ENCODE measurements around the gene ADCY5.

The ADCY5 gene

DNA sequence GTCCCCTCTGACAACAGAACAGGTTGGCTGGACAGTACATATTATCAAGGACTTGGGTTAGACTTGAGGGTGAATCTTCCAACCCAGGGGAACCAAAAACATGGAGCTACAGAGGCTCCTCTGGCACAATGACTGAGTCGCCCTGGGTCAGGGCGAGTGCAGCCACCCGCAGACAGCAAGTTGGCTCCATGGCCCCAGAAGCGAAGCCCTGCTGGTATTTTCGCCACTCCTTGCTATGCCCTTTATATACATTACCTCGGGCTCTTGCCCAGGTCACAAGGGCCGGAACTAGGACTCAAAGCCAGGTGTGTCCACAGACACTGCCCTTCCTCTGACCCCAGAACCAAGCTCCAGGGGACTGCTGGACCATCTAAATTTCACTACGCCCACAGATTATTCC is 64.6 kb downstream of the ADCY5 start:
- DNase-seq = no peak

DNA sequence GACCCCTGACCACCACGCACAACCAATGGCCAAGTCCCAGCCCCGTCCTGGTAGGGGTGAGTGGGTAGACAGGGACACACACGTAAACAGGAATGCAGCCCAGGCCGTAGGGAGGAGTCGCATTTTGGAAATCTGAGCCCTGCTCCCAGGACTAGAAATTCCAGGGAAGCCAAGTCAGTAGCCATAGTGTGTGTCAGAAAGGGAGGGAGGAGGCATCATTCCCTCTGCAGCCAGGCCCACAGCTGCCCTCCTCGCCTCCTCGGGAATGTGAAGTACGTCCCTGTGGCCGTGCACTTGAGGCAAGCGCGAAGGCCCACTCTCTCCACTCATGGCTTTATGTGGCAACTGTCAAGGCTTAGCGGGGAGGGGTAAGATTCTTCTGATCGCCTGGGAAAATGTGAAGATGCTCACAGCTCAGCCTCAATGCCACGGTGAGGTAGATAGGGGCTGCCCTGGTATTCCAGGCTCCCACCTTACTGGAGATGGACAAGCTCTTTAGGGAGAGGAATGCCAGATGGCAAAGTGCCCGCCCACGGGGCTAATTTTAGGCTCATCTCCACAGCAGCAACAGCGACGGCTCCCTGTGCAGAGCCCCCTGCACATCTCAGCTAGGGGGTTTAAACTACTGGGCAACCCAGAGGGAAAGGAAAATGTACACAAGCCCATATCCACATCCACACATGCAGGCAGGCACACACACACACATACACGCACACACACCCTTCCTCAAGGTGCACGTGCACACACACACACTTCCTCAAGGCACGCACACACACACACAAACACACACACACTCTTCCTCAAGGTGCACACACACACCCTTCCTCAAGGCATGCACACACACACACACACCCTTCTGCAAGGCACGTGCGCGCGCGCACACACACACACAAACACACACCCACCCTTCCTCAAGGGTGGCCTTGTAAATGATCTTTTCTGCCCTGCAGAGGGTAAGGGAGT is 65.5 kb downstream of the ADCY5 start:
- DNase-seq = no peak

DNA sequence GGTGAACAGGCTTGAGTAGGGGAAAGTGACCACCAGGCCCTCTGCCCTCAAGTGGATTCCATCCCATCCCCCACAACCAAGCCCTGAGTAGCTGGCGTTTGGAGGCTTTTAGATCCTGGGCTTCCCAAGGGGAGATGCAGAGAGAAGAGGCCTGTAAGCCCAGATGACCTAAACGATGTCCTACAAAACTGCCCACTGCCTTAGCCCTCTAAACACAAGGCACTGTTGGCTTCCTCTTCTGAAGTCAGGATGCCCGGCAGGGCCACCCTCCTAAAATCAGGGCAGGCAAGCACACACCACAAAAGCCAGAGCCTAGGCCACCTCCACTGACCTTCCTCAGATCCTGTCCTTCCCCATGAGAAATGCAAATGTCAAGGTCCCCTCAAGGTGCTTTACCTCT is 68.6 kb downstream of the ADCY5 start:
- DNase-seq = no peak

DNA sequence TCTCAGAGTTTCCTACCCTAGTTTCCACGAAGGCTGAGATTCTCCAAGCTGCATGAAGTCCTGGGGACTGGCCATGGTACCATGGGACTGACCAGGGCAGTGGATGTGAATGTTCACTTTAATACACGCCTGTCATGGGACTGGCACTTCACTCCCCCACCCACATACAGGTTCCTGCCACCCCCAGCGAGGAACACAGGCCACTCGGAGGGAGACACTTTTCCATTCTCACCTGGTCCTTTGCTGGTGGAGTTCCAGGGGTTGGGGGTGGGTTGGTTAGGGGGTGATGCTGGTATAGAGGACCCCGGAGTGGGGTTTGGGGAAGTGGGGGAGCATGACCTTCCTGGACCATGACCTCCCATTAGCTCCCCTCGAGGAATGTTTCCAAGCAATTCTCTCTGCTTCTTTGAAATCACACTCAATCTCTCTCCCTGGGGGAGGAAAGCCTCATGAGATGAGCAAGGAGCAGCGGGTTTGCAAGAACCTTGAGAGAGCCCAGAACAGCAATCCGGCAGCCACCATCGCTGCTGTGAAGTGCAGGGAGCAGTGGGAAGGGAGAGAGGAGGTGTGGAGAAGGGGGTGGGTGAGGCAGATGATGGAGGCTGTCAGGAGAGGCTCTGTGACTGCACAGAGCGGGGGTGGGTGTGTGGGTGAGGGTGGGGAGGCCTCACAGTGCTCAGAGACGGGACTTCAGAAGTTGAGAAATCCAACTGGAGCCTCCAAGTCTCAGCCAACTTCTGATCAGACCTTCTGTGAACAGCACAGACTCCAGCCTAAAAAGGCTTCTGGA is 69.7 kb downstream of the ADCY5 start:
- DNase-seq = no peak

DNA sequence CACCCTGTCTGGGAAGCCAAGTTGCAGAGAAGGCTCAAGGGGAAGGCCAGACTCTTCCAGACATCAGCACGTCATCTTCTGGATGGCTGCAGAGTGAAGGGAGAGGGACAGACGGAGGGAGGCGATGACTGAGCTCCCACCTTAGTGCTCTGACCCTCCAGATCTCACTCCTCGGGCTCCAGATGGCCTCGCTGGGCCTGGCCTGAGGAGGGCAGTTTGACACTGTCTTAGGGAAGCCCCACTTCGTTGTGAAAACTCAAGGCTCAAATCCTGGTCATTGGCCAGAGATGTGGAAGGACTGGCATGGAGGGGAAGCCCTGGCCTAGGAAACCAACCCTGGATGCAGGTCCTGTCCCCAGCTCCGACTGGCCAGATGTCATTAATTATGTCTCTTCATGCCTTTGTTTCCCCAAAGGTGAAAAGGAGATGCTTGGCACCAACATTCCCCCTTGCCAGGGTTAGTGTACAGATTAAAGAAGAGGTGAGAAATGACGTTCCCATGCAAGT is 70.4 kb downstream of the ADCY5 start:
- DNase-seq = no peak

DNA sequence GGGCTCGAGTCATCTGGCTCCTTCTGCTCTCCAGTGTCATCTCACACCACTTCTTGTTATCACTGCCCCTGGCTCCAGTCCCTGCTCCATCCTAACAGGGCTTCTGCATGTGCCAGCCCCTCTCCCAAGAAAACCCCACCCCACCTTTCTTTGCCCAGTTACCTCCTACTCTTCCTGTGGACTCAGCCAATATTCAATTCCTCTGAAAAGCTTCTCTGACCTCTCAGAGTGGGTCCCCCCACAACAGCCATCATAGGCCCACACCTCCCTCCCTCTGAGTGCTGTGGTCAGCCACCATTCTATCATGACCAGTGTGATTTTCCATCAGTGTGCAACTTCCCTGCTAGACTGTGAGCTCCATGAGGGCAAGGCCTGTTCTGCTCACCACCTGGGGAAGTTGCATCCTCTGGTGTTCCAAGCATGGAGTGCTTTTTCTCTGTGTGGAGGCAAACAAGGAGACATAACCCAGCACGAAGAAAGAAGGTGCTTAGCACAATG is 71.6 kb downstream of the ADCY5 start:
- no peak for DNase-seq

DNA sequence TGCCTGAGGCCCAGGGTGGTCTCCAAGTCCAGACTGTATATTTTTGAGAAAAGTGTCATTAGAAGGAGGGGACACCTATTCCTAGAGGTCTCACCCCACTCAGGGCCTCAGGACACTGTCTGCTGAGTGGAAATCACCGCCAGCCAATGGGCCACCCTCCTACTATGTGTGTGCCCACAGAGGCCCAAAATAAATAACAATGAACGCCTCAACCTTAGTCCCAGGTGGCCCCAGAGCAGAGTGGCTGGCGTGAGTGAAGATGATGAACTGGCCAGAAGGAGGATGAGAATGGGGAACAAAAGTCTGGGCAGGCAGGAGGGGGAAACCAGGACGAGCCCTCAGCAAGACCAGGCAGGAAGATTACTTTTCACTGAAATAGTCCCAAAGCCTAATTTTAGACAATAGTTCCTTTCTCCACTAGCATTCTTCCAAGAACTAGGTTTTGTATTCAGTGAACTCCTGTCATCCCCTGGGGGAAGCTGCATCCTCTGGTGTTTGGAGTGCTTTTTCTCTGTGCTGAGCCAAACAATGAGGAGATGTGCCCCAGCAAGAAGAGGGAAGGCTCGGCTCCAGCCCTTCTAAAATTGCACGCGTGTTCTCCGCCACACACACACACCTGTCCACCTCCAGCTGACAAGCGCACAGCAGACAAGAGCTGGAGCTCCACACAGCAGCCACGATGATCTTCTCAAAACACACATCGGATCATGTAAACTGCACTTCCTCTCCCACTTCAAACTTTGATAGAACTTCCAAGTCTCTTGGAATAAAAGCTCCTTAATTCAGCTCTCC is 72.2 kb downstream of the ADCY5 start:
- no peak for DNase-seq

DNA sequence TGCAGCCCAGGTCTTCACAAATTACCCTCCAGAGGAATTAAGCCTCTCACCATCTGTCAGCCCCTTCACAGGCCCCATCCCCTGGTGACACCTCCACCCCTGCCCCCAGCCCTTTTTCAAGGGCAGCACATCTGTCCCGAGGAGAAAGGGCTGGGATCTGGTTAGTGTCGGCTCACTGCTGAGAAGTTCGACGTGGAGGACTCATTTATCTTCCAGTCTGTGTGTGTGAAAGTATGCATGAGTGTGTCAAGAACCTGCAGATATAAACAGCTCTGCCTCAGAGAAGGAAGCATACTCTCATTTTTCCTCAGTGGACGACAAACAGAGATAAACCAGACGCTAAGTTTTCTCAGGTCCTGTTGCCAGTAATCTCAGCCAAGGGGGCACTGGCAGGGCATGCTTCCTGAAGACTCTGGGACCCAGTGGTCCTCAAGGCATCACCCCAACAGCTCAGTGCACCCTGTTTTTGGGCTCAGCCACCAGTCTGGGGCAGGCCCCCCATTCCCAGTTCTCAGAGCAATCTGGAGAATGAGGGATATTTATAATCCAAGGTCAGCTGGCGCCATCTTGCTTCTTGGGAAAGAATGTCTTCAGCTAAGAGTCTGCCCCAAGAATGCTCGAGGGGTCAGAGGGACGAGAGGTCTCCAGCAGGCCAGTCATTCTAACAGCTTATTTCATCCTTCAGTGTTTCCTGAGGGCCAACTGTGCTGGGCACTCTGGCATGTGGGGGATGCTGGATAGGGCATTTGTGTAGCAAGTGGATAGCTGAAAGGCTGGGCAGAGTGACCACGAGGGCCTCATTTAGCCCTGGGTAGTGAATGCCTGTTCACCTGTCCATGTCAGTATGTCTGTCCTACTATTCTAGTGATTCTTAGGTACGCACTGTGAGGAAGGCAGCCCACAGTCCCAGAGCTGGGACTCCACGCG is 73.6 kb downstream of the ADCY5 start:
- DNase-seq = no peak

DNA sequence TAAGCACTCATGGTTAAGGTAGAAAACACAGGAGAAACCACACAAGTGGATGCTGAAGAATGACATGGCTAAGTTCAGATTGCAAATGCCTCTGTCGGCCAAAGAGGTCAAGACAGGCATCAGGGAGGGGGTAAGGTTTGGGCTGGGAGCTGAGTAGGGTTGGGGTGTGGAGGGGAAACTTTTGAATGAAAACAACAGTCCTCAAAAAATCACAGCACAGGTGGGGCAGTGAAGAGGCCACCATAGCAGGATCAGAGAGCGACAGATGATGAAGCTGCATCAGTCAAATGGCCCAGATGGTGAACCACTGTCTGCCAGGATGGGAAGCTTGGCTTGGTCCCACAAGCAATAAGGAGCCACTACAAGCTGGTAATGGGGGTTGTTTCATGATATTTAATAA is 74.9 kb downstream of the ADCY5 start:
- no peak for DNase-seq

DNA sequence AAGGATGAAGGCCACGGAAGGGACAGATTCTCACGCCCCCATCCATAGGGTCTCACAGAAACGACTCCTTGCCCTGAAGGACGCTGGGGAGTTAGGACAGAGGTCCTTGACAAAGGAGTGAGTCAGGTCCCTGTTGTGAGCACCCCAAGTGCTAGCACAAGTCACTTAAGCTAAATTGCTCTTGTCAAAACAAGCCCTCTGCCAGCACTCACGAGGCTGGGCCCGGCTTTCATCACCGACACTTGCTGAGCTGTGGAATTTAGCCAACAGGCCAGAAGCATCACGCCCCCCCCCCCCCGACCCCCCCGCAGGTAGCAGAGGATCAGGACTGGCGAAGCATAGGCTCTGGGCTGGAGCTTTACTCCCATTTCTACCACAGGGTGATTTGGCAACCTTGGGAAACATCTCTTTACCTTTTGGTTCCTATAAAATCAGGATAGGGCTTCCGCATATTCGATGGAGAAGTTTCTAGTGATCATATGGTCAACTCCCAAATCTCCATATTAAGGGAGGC is 75.4 kb downstream of the ADCY5 start:
- DNase-seq = no peak

DNA sequence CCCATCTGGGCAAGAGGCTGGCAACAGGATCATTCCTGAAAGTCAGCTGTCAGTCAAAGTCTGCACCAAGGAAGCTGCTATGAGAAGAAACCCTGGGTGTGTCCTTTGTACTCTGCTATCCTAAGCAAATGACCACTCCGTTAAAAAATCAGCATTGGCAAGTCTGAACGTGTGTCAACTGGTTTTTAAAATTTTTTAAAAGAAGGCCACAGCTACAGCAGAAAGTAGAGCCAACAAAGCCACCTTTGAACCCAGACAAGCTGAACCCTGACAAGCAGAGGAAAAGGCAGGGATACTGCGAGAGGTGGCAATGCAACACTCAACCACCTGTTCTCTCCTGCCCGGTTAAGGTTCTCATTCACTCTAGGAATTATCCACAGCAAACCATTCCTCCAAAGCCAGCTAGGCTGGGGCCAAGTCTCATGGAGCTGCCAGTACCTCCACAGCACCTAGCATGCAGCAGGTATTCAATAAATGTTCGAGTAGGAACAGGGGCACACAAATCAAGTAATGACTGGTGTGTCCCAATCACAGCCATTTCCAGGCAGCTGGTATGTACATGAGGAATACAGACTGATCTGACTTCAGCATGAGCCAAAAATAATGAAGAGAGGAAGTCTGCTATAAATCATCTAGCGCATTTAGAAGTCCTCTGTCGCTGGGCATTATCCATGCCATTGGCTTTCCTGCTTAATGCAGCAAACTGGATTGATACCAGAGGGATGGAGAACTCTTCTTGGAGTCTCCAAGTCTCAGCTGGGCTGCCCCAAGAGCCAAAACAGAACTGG is 76.0 kb downstream of the ADCY5 start:
- no peak for DNase-seq

DNA sequence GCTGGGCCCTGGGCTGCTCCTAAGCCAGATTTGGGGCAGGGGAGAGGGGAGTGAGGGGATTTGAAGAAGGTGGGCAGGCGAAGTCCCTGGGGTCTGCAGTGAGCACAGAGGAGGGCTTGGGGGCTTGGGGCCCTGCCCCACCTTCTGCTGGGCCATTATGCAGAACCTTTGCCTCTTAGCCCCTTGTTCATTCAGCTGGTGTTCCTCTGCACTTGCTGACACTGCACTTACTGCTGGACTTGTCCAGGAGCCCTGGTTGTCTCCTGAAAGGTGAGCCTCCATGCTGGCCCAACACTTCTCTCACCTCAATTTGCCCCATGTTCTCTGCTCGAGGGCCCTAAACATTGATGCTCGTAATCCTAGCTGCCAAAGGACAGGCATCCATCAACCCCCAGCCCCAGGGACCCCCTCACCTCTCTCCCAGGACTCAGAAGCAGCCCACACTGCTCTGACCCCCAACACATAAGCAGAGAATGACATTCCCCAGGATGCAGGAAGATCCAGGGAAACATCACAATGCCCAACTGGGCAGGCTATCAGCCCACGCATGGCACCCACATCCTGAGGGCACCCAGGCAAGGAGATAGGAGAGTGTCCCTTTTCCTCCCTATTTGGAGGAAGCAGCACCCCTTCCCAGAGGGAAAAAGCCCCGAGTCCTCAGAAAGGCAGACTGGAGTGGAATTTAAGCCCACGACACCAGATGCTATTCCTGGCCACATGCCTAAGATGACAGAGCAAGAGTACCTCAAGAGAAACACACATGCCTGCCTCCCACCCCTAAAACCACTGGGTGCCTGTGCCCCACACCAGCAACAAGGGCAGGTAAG is 76.8 kb downstream of the ADCY5 start:
- DNase-seq = no peak

DNA sequence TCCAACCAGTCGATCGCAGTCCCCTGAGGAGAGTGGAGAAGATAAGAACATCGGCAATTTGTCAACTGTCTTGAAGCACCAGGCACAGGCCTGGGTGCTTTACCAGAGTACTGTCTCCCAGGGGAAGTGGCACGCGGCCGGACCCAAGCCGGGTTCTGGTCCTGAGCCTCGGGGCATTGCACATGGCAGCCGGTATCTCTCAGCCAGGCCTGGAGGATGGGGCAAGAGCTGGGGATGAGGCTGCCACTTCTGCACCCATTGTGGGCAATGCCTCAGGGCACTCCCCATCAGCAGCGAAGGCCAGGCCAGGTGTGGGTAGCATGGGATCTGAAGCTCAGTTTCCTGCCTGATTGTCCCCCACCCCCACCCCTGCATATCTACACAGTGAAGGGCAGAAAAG is 77.5 kb downstream of the ADCY5 start:
- DNase-seq = no peak

DNA sequence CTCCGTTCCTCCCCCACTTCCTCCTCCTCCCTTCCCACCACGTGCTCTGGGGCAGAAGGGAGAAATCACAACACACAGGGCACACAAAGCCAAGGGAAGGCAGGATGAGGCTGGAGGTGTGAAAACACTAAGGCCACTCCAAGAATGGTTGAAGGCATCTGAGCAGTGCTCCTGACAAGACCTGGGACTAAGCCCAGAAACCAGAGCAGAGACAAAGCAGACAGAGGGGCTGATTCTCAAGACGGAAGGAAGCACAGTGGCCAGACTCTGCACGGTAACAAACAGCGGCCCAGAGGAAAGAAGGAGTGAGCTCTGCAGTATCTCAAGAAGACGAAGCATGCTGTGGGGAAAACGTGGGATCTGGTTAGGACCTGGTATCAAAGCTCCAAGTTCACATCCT is 78.1 kb downstream of the ADCY5 start:
- no peak for DNase-seq

DNA sequence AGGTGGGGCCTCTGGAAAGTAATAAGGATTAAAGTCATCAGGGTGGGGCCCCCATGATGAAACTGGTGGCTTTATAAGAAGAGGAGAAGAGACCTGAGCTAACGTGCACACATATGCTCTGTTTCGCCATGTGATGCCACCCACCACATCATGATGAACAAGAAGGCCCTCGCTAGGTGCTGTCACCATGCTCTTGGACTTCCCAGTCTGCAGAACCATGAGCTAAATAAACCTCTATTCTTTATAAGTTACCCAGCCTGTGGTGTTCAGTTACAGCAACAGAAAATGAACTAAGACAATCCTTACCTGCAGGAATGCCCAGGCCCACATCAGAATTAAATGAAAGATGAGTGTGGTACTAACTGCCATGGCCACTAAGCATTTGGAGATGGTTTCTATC is 79.8 kb downstream of the ADCY5 start:
- no peak for DNase-seq

DNA sequence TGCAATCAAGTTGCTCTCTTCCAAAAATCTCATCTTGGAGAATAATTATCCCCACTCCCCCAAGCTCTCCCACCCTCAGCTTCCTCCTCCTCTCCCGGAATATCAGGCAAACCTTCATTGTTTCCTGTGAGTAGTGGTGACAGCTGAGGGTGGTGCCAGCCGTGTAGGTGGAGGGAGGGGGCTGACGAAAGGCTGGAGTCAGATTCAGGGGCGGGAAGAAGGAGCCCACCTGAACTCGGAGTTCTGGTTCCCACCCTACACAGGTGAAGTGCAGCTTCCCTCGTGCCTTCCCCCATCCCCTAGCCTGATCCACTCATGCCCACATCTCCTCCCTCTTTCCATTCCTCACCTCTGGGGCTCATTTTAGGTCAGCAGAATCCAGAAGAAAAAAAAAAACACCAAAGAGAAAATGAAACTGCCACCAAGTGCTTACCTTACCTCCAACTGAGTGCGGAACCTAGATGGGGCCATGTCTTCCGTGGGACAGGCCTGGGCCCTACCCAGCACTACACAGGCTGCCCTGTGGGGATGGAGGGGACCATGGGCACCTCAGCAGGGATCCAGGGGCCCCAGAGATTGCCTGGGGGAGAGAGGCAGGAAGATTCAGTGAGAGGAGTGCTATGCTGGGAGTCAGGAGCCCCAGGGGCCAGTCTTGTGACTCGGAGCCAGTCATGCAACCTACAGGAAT is 81.3 kb downstream of the ADCY5 start:
- no peak for DNase-seq

DNA sequence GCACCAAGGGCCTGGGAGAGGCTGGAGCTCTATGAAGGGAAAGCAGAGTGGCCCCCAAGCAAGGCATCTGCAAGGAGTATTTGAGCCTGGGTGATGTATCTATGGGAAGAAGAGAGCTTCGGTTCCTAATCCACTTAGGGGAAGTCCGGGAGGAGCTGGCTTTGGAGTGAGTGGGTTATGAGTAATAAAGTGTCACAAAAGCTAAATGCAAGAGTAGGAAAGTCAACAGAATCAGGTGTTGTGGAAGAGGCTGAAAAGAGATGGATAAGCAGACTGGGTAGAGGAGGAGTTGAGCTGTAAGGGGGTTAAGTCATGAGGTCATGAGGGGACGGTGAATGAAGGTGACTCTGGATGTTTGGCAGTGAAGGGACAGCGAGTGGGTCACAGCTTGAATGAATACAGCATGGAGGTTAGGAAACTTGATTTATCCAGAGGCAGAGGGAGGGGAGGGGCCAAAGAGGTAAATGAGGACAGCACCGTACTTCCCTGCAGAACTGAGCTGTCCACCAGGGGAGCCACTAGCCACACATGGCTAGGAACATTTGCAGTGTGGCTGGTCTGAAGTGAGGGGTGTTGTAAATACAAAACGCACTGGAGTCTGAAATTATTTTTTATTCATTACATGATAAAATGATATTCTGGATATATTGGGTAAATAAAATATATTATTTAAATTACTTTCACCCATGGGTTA is 83.3 kb downstream of the ADCY5 start:
- DNase-seq = no peak

DNA sequence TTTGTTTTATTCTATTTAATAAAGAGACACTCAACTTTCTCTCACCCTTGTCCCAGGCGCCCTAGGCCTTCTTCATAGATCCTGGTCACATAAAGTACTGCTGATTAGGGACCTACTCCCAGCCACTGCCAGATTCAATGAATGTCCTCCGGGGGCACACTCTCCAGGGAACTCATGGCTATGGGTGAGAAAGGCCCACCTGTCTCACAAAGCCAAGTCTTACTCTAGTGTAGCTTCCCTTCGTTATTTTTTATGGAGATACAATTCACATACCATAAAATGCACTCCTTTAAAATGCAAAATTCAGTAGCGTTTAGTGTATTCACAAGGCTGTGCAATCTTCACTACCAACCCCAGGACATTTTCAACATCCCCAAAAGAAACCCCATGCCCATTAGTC is 87.8 kb downstream of the ADCY5 start:
- no peak for DNase-seq
